KMS-11 (cell line): ENCODE measurements around the gene TMA7.

Source experiments
- H2AFZ ChIP-seq: fragments of 200-600 bp; sonication (generic); 2 replicates; pipeline ENCODE4 v1.6.1; 2016; ENCODE audit warnings: antibody characterized with exemption, mixed run types, low read depth
- H3K27ac ChIP-seq: fragments of 200-600 bp; sonication (generic); 2 replicates; pipeline ENCODE4 v1.6.1; 2016; ENCODE audit warnings: mild to moderate bottlenecking, mixed run types
- H3K27me3 ChIP-seq: fragments of 200-600 bp; sonication (generic); 2 replicates; pipeline ENCODE4 v1.6.1; 2017; ENCODE audit warnings: mild to moderate bottlenecking, low read depth, mixed run types, moderate library complexity; ENCODE audit not compliant: insufficient read depth
- H3K36me3 ChIP-seq: fragments of 200-600 bp; sonication (generic); 2 replicates; pipeline ENCODE4 v1.6.1; 2017; ENCODE audit warnings: mild to moderate bottlenecking, mixed run types; ENCODE audit not compliant: insufficient read depth
- H3K4me1 ChIP-seq: fragments of 200-600 bp; sonication (generic); 2 replicates; pipeline ENCODE4 v1.6.1; 2016; ENCODE audit warnings: mild to moderate bottlenecking, low read depth, mixed run types; ENCODE audit not compliant: poor library complexity, severe bottlenecking
- H3K4me2 ChIP-seq: fragments of 200-600 bp; sonication (generic); 2 replicates; pipeline ENCODE4 v1.7.0; 2016; ENCODE audit warnings: mild to moderate bottlenecking, mixed run types
- H3K4me3 ChIP-seq: fragments of 200-600 bp; sonication (generic); IDR thresholded peaks from 2 replicates; pipeline ENCODE4 v1.6.1; 2017; ENCODE audit warnings: low read depth, low read length, mixed read lengths; ENCODE audit not compliant: insufficient read depth
- H3K79me2 ChIP-seq: fragments of 200-600 bp; sonication (generic); 2 replicates; pipeline ENCODE4 v1.6.1; 2016; ENCODE audit warnings: low read depth, mixed run types; ENCODE audit not compliant: insufficient read depth
- H3K9ac ChIP-seq: fragments of 200-600 bp; sonication (generic); 2 replicates; pipeline ENCODE4 v1.6.1; 2016; ENCODE audit warnings: mild to moderate bottlenecking, mixed run types
- H4K20me1 ChIP-seq: fragments of 200-600 bp; sonication (generic); 2 replicates; pipeline ENCODE4 v1.6.1; 2016; ENCODE audit warnings: mild to moderate bottlenecking, mixed run types; ENCODE audit not compliant: insufficient read depth
- CTCF ChIP-seq: fragments of 200-600 bp; sonication (generic); conservative IDR thresholded peaks from 2 replicates; pipeline ENCODE4 v1.6.1; 2017; ENCODE audit warnings: low read depth, mild to moderate bottlenecking, antibody characterized with exemption, low read length, moderate library complexity, mixed read lengths

Gene TMA7

GRCh38 chr3:48432411-48433371 lies 7.4 kb upstream of the TMA7 start:
- H3K9ac ChIP-seq: no peak overlapping the region
- H3K4me1 ChIP-seq: peaks cover 13% of the 10 kb centered on the region
- no peak overlapping the region for H3K27ac ChIP-seq
- H3K79me2 ChIP-seq: no peaks in the 10 kb centered on the region
- no peaks in the 10 kb centered on the region for H3K36me3 ChIP-seq
- no peak overlapping the region for H3K4me2 ChIP-seq
- H3K27me3 ChIP-seq: no peaks in the 10 kb centered on the region
- TF ChIP-seq CTCF: 0 out of 2 replicates have a peak, but pooled peaks have one; percentile 16
- H4K20me1 ChIP-seq: no peaks in the 10 kb centered on the region
- no peak overlapping the region for H3K4me3 ChIP-seq
- H2AFZ ChIP-seq: no peak overlapping the region

- H4K20me1 ChIP-seq: no peaks in the 10 kb centered on the region
- no peak overlapping the region for H3K4me3 ChIP-seq
- H3K79me2 ChIP-seq: no peaks in the 10 kb centered on the region
- no peak overlapping the region for H3K27ac ChIP-seq
- H2AFZ ChIP-seq: no peak overlapping the region
- no peaks in the 10 kb centered on the region for H3K27me3 ChIP-seq
- H3K9ac ChIP-seq: no peak overlapping the region
- no peaks in the 10 kb centered on the region for H3K36me3 ChIP-seq
- H3K4me2 ChIP-seq: no peak overlapping the region
- no peak for TF ChIP-seq CTCF
- H3K4me1 ChIP-seq: peaks cover 13% of the 10 kb centered on the region
Observed at GRCh38 chr3:48433472-48434118, 6.5 kb upstream of the TMA7 start.

DNA sequence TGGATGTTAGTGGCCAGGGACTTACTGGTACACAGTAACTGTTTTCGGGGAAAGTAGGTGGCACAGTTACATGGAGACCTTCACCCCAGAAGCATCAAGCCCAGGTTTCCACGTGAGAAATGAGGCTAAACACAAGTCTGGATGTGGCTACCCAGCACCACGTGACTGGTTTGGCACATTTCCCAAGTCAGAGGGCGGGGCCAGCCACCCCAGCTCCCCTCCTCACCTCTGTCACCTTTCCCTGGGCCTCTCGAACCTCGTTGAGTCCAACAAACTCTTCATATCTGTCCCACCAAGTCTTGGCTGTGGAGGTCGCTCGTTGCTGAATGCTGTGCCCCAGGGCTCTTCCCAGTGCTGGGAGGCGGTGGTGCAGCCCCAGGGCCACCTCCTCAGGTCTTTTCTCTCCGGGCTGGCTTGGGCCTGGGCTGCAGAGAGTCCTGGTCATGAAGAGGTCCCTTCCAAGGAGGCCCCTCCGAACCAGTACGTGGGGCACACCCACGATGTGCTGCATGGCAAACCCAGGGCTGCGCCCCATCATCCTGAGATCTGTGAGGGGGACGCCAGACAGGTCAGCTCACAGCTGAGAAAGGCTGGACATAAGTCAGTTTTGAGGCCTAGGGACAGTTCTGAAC lies 5.3 kb upstream of the TMA7 start:
- Histone ChIP-seq H4K20me1 (no peaks in the 10 kb centered on the region), H3K9ac (no peak overlapping the region), H3K27ac (no peak overlapping the region), H3K4me2 (no peak overlapping the region), H3K79me2 (no peaks in the 10 kb centered on the region), H3K36me3 (no peaks in the 10 kb centered on the region), H3K4me3 (no peak overlapping the region), H3K4me1 (peaks cover 13% of the 10 kb centered on the region), H3K27me3 (no peaks in the 10 kb centered on the region), H2AFZ (no peak overlapping the region)
- TF ChIP-seq CTCF: no peak

GRCh38 chr3:48435223-48435595 lies 4.8 kb upstream of the TMA7 start:
- no peak for TF ChIP-seq CTCF
- Histone ChIP-seq H3K4me1 (peaks cover 10% of the 10 kb centered on the region), H2AFZ (no peak overlapping the region), H3K9ac (no peak overlapping the region), H3K4me2 (no peak overlapping the region), H3K79me2 (peaks cover under 1% of the 10 kb centered on the region; the same call in 1 of the 2 replicates), H3K27ac (no peak overlapping the region), H4K20me1 (no peaks in the 10 kb centered on the region), H3K27me3 (no peaks in the 10 kb centered on the region), H3K4me3 (no peak overlapping the region), H3K36me3 (no peaks in the 10 kb centered on the region)
